KMS-11 (cell line): ENCODE data around the gene TCEA3.
"Not testable (repeated sequence)": the region's sequence is repeated elsewhere in the genome, so short reads cannot be mapped to it uniquely, and the experiment has no call there.

ENCODE experiments used
- H2AFZ ChIP-seq: fragments of 200-600 bp; sonication (generic); 2 replicates; pipeline ENCODE4 v1.6.1; 2016; ENCODE audit warnings: antibody characterized with exemption, mixed run types, low read depth
- H3K27ac ChIP-seq: fragments of 200-600 bp; sonication (generic); 2 replicates; pipeline ENCODE4 v1.6.1; 2016; ENCODE audit warnings: mild to moderate bottlenecking, mixed run types
- H3K27me3 ChIP-seq: fragments of 200-600 bp; sonication (generic); 2 replicates; pipeline ENCODE4 v1.6.1; 2017; ENCODE audit warnings: mild to moderate bottlenecking, low read depth, mixed run types, moderate library complexity; ENCODE audit not compliant: insufficient read depth
- H3K36me3 ChIP-seq: fragments of 200-600 bp; sonication (generic); 2 replicates; pipeline ENCODE4 v1.6.1; 2017; ENCODE audit warnings: mild to moderate bottlenecking, mixed run types; ENCODE audit not compliant: insufficient read depth
- H3K4me1 ChIP-seq: fragments of 200-600 bp; sonication (generic); 2 replicates; pipeline ENCODE4 v1.6.1; 2016; ENCODE audit warnings: mild to moderate bottlenecking, low read depth, mixed run types; ENCODE audit not compliant: poor library complexity, severe bottlenecking
- H3K4me2 ChIP-seq: fragments of 200-600 bp; sonication (generic); 2 replicates; pipeline ENCODE4 v1.7.0; 2016; ENCODE audit warnings: mild to moderate bottlenecking, mixed run types
- H3K4me3 ChIP-seq: fragments of 200-600 bp; sonication (generic); IDR thresholded peaks from 2 replicates; pipeline ENCODE4 v1.6.1; 2017; ENCODE audit warnings: low read depth, low read length, mixed read lengths; ENCODE audit not compliant: insufficient read depth
- H3K79me2 ChIP-seq: fragments of 200-600 bp; sonication (generic); 2 replicates; pipeline ENCODE4 v1.6.1; 2016; ENCODE audit warnings: low read depth, mixed run types; ENCODE audit not compliant: insufficient read depth
- H3K9ac ChIP-seq: fragments of 200-600 bp; sonication (generic); 2 replicates; pipeline ENCODE4 v1.6.1; 2016; ENCODE audit warnings: mild to moderate bottlenecking, mixed run types
- H4K20me1 ChIP-seq: fragments of 200-600 bp; sonication (generic); 2 replicates; pipeline ENCODE4 v1.6.1; 2016; ENCODE audit warnings: mild to moderate bottlenecking, mixed run types; ENCODE audit not compliant: insufficient read depth
- CTCF ChIP-seq: fragments of 200-600 bp; sonication (generic); conservative IDR thresholded peaks from 2 replicates; pipeline ENCODE4 v1.6.1; 2017; ENCODE audit warnings: low read depth, mild to moderate bottlenecking, antibody characterized with exemption, low read length, moderate library complexity, mixed read lengths

TCEA3 gene

GRCh38 chr1:23384312-23385058, 40.1 kb downstream of the TCEA3 start:
- H4K20me1 ChIP-seq, result no peaks in the 10 kb centered on the region
- TF ChIP-seq CTCF, result no peak

GRCh38 chr1:23383577-23384311, 40.8 kb downstream of the TCEA3 start:
- Histone ChIP-seq H3K27ac (no peak overlapping the region), H3K27me3 (no peaks in the 10 kb centered on the region), H3K79me2 (no peaks in the 10 kb centered on the region), H3K4me1 (no peaks in the 10 kb centered on the region), H4K20me1 (no peaks in the 10 kb centered on the region), H2AFZ (no peak overlapping the region), H3K4me2 (no peak overlapping the region), H3K36me3 (no peaks in the 10 kb centered on the region), H3K9ac (no peak overlapping the region), H3K4me3 (no peak overlapping the region)
- TF ChIP-seq CTCF, result no peak

More at GRCh38 chr1:23384312-23385058, 40.1 kb downstream of the TCEA3 start:
- H3K27me3 ChIP-seq, result no peaks in the 10 kb centered on the region
- no peaks in the 10 kb centered on the region for H3K4me1 ChIP-seq
- no peak overlapping the region for H3K27ac ChIP-seq
- no peaks in the 10 kb centered on the region for H3K36me3 ChIP-seq
- no peak overlapping the region for H2AFZ ChIP-seq
- H3K79me2 ChIP-seq, result no peaks in the 10 kb centered on the region
- no peak overlapping the region for H3K9ac ChIP-seq
- H3K4me2 ChIP-seq, result no peak overlapping the region
- H3K4me3 ChIP-seq, result no peak overlapping the region

GRCh38 chr1:23381233-23381885, 43.2 kb downstream of the TCEA3 start:
- Histone ChIP-seq H3K27me3 (no peaks in the 10 kb centered on the region), H2AFZ (no peak overlapping the region), H3K9ac (no peak overlapping the region), H3K27ac (no peak overlapping the region), H3K4me3 (no peak overlapping the region), H3K79me2 (no peaks in the 10 kb centered on the region), H3K4me1 (peaks cover 17% of the 10 kb centered on the region), H4K20me1 (no peaks in the 10 kb centered on the region), H3K36me3 (no peaks in the 10 kb centered on the region), H3K4me2 (no peak overlapping the region)
- no peak for TF ChIP-seq CTCF

GRCh38 chr1:23380719-23381118, 43.8 kb downstream of the TCEA3 start:
- no peak overlapping the region for H2AFZ ChIP-seq
- no peaks in the 10 kb centered on the region for H3K27me3 ChIP-seq
- peaks cover 17% of the 10 kb centered on the region for H3K4me1 ChIP-seq
- no peak overlapping the region for H3K4me2 ChIP-seq
- H3K27ac ChIP-seq, result no peak overlapping the region
- TF ChIP-seq CTCF, result no peak
- H3K9ac ChIP-seq, result no peak overlapping the region
- no peaks in the 10 kb centered on the region for H4K20me1 ChIP-seq
- H3K79me2 ChIP-seq, result no peaks in the 10 kb centered on the region
- H3K4me3 ChIP-seq, result no peak overlapping the region
- no peaks in the 10 kb centered on the region for H3K36me3 ChIP-seq

- H3K27me3 ChIP-seq, H3K27ac ChIP-seq, H4K20me1 ChIP-seq, H2AFZ ChIP-seq, H3K9ac ChIP-seq, H3K79me2 ChIP-seq, H3K4me2 ChIP-seq, H3K4me3 ChIP-seq, H3K36me3 ChIP-seq: not testable (repeated sequence)
- peaks cover 17% of the 10 kb centered on the region for H3K4me1 ChIP-seq
These were observed 44.3 kb downstream of the TCEA3 start for GRCh38 chr1:23380236-23380635.
